Smooth muscle cell (in vitro differentiated cells): ENCODE results near the gene RASGEF1B. TPM values are rescaled to one million over a fixed set of nuclear protein-coding genes. Genes with fewer than 3 reads are reported as not detected.

Experiments
- DNase-seq: peaks from one replicate; lab custom pipeline; 2025; ENCODE audit not compliant: unreplicated experiment; lab: John Stamatoyannopoulos, UW
- H2AFZ ChIP-seq: fragments of 200-600 bp; sonication (generic); 2 replicates; pipeline ENCODE4 v1.6.0; 2016; ENCODE audit warnings: antibody characterized with exemption, low read depth, mild to moderate bottlenecking
- H3F3A ChIP-seq: fragments of 200-600 bp; sonication (generic); 2 replicates; pipeline ENCODE4 v1.6.0; 2017; ENCODE audit warnings: antibody characterized with exemption, low read depth
- H3K27ac ChIP-seq: fragments of 200-600 bp; sonication (generic); 2 replicates; pipeline ENCODE4 v1.5.1; 2016; ENCODE audit warnings: low read depth, mild to moderate bottlenecking
- H3K27me3 ChIP-seq: fragments of 200-600 bp; sonication (generic); 2 replicates; pipeline ENCODE4 v1.6.1; 2016; ENCODE audit warnings: low read depth, mild to moderate bottlenecking
- H3K36me3 ChIP-seq: fragments of 200-600 bp; sonication (generic); 2 replicates; pipeline ENCODE4 v1.5.1; 2016; ENCODE audit warnings: low read depth
- H3K4me1 ChIP-seq: fragments of 200-600 bp; sonication (generic); 2 replicates; pipeline ENCODE4 v1.5.1; 2016; ENCODE audit warnings: low read depth
- H3K4me2 ChIP-seq: fragments of 200-600 bp; sonication (generic); 2 replicates; pipeline ENCODE4 v1.6.0; 2016; ENCODE audit warnings: mild to moderate bottlenecking
- H3K4me3 ChIP-seq: fragments of 200-600 bp; sonication (generic); 2 replicates; pipeline ENCODE4 v1.5.1; 2016; ENCODE audit warnings: mild to moderate bottlenecking
- H3K79me2 ChIP-seq: fragments of 200-600 bp; sonication (generic); 2 replicates; pipeline ENCODE4 v1.6.0; 2016; ENCODE audit warnings: low read depth, mild to moderate bottlenecking
- H3K9ac ChIP-seq: fragments of 200-600 bp; sonication (generic); 2 replicates; pipeline ENCODE4 v1.6.0; 2016; ENCODE audit warnings: low read depth
- H3K9me3 ChIP-seq: fragments of 200-600 bp; sonication (generic); replicated peaks from 2 replicates; pipeline ENCODE4 v1.5.1; 2016; ENCODE audit warnings: low read depth
- H4K20me1 ChIP-seq: fragments of 200-600 bp; sonication (generic); 2 replicates; pipeline ENCODE4 v1.6.0; 2016; ENCODE audit warnings: low read depth
- WGBS: methylation state at CpG from one replicate; pipeline ENCODE4 v1.1.7; 2016; ENCODE audit warnings: low lambda C conversion rate; 5-methylcytosine and 5-hydroxymethylcytosine counted together
- polyA plus RNA-seq: library from polyadenylated mRNA; unstranded; fragments of >200 nt; fragmentation: Nextera tagmentation; extraction: Ambion mirVana; gene quantifications from 2 replicates; pipeline ENCODE4 v1.2.1, GENCODE V29; 2016
- total RNA-seq: library from RNA; depleted of rRNA; stranded (reverse); fragments of >200 nt; gene quantifications from 2 replicates; pipeline ENCODE4 v1.2.3, GENCODE V29; 2014
- TF ChIP-seq, protein P1 (sequence below): fragments of 200-600 bp; sonication (generic); IDR thresholded peaks from 2 replicates; pipeline ENCODE4 v1.5.1; 2017; ENCODE audit warnings: borderline replicate concordance, mild to moderate bottlenecking, antibody characterized with exemption; ENCODE audit not compliant: insufficient read depth, poor library complexity, severe bottlenecking

Gene RASGEF1B
- total and polyA plus RNA-seq, 2 experiments from 2014 or later: 1.5 to 7.5 TPM

- Histone ChIP-seq H2AFZ (no peak overlapping the region), H3K4me3 (no peak overlapping the region), H3K4me1 (peaks cover 23% of the 10 kb centered on the region), H3F3A (no peaks in the 10 kb centered on the region), H3K79me2 (no peaks in the 10 kb centered on the region), H3K27me3 (no peaks in the 10 kb centered on the region), H3K36me3 (no peaks in the 10 kb centered on the region), H4K20me1 (no peaks in the 10 kb centered on the region), H3K27ac (no peak overlapping the region), H3K9me3 (no peaks in the 10 kb centered on the region), H3K9ac (no peak overlapping the region), H3K4me2 (no peak overlapping the region)
- TF ChIP-seq, protein P1, sequence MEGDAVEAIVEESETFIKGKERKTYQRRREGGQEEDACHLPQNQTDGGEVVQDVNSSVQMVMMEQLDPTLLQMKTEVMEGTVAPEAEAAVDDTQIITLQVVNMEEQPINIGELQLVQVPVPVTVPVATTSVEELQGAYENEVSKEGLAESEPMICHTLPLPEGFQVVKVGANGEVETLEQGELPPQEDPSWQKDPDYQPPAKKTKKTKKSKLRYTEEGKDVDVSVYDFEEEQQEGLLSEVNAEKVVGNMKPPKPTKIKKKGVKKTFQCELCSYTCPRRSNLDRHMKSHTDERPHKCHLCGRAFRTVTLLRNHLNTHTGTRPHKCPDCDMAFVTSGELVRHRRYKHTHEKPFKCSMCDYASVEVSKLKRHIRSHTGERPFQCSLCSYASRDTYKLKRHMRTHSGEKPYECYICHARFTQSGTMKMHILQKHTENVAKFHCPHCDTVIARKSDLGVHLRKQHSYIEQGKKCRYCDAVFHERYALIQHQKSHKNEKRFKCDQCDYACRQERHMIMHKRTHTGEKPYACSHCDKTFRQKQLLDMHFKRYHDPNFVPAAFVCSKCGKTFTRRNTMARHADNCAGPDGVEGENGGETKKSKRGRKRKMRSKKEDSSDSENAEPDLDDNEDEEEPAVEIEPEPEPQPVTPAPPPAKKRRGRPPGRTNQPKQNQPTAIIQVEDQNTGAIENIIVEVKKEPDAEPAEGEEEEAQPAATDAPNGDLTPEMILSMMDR: no peak
- WGBS: 98% methylated on average over 25 of the region's 25 CpGs
- no peak for DNase-seq
Measured at GRCh38 chr4:81429607-81430006, 42.1 kb downstream of the RASGEF1B start.

GRCh38 chr4:81429031-81429430, 42.7 kb downstream of the RASGEF1B start:
- TF ChIP-seq, protein P1: no peak
- H3K36me3 ChIP-seq: no peaks in the 10 kb centered on the region

GRCh38 chr4:81428002-81428401, 43.7 kb downstream of the RASGEF1B start:
- Histone ChIP-seq H3K4me3 (no peak overlapping the region), H3K79me2 (no peaks in the 10 kb centered on the region), H3F3A (no peaks in the 10 kb centered on the region), H3K27me3 (no peaks in the 10 kb centered on the region), H3K27ac (no peak overlapping the region), H3K36me3 (no peaks in the 10 kb centered on the region), H2AFZ (no peak overlapping the region), H3K4me1 (peaks cover 34% of the 10 kb centered on the region), H4K20me1 (no peaks in the 10 kb centered on the region), H3K9ac (no peak overlapping the region), H3K4me2 (no peak overlapping the region), H3K9me3 (no peaks in the 10 kb centered on the region)
- WGBS: 85% methylated on average over 3 of the region's 3 CpGs
- no peak for DNase-seq
- TF ChIP-seq, protein P1: no peak

More at GRCh38 chr4:81429031-81429430, 42.7 kb downstream of the RASGEF1B start:
- Histone ChIP-seq H3K9me3 (no peaks in the 10 kb centered on the region), H3K27ac (no peak overlapping the region), H3K4me1 (peaks cover 28% of the 10 kb centered on the region), H2AFZ (no peak overlapping the region), H3K27me3 (no peaks in the 10 kb centered on the region), H3K4me2 (no peak overlapping the region), H3K4me3 (no peak overlapping the region), H4K20me1 (no peaks in the 10 kb centered on the region), H3F3A (no peaks in the 10 kb centered on the region), H3K9ac (no peak overlapping the region), H3K79me2 (no peaks in the 10 kb centered on the region)
- DNase-seq: no peak
- WGBS: 93% methylated on average over 6 of the region's 6 CpGs

- no peak overlapping the region for H3K4me3 ChIP-seq
- 60% methylated on average over 6 of the region's 6 CpGs for WGBS
- DNase-seq: no peak
- TF ChIP-seq, protein P1: no peak
- H4K20me1 ChIP-seq: no peaks in the 10 kb centered on the region
- H2AFZ ChIP-seq: peak overlapping the region; percentile 45
- H3K79me2 ChIP-seq: no peaks in the 10 kb centered on the region
- H3K27me3 ChIP-seq: no peaks in the 10 kb centered on the region
- H3K4me1 ChIP-seq: peaks cover 37% of the 10 kb centered on the region
- no peak overlapping the region for H3K9ac ChIP-seq
- no peak overlapping the region for H3K4me2 ChIP-seq
- no peaks in the 10 kb centered on the region for H3K9me3 ChIP-seq
- H3K36me3 ChIP-seq: no peaks in the 10 kb centered on the region
- no peak overlapping the region for H3K27ac ChIP-seq
- H3F3A ChIP-seq: no peaks in the 10 kb centered on the region
Measured at GRCh38 chr4:81427344-81427821, 44.3 kb downstream of the RASGEF1B start.
